IMR-90 (cell line): ENCODE results near the gene NOD1. TPM values are rescaled to one million over a fixed set of nuclear protein-coding genes. Genes with fewer than 3 reads are reported as not detected.

Experiments used
- ATAC-seq: fragments of 200-7000 bp; cut with Tn5 transposase; 2 replicates; pipeline ENCODE4 v1.9.1; 2020; ENCODE audit warnings: low read depth, mild to moderate bottlenecking, moderate library complexity
- BruUV-seq: library from RNA; stranded (reverse); fragments of 400-500 nt; replicated peaks from 2 replicates; lab custom pipeline; 2021; lab: Mats Ljungman, UMichigan
- CTCF ChIA-PET: fragments of 300-600 bp; formaldehyde crosslinking; extraction: SDS; loops from one replicate; lab custom pipeline; 2021; ENCODE audit warnings: antibody characterized with exemption; lab: Yijun Ruan, JAX
- POLR2A ChIA-PET: fragments of 300-600 bp; sonication (Branson Sonifier 250); formaldehyde crosslinking; loops from one replicate; lab custom pipeline; 2022; ENCODE audit warnings: antibody characterized with exemption; ENCODE audit not compliant: unreplicated experiment; lab: Charles Lee
- DNase-seq: peaks from one replicate; pipeline ENCODE4 v3.0.0; 2013
- H2AFZ ChIP-seq: replicated peaks from 2 replicates; pipeline ENCODE3; 2013; ENCODE audit warnings: low read length, mild to moderate bottlenecking; ENCODE audit not compliant: poor library complexity
- H2AK5ac ChIP-seq: 2 replicates; pipeline ENCODE4 v1.6.1; 2013; ENCODE audit warnings: low read depth, low read length, inconsistent platforms
- H2AK9ac ChIP-seq: replicated peaks from 2 replicates; pipeline ENCODE3; 2013; ENCODE audit warnings: mild to moderate bottlenecking, low read depth, low read length, moderate library complexity; ENCODE audit not compliant: poor library complexity
- H2BK120ac ChIP-seq: 2 replicates; pipeline ENCODE4 v1.6.1; 2013; ENCODE audit warnings: low read depth, low read length, inconsistent platforms
- H2BK15ac ChIP-seq: 3 replicates; pipeline ENCODE4 v1.6.1; 2013; ENCODE audit warnings: low read depth, low read length, inconsistent platforms
- H2BK20ac ChIP-seq: 2 replicates; pipeline ENCODE4 v1.6.1; 2013; ENCODE audit warnings: low read depth, mild to moderate bottlenecking, inconsistent platforms, low read length, moderate library complexity
- H2BK5ac ChIP-seq: 2 replicates; pipeline ENCODE4 v1.6.1; 2013; ENCODE audit warnings: mild to moderate bottlenecking, low read depth, low read length, inconsistent platforms; ENCODE audit not compliant: poor library complexity, severe bottlenecking
- H3K14ac ChIP-seq: replicated peaks from 2 replicates; pipeline ENCODE4 v1.6.1; 2013; ENCODE audit warnings: low read depth, low read length, inconsistent platforms
- H3K18ac ChIP-seq: 2 replicates; pipeline ENCODE4 v1.6.1; 2013; ENCODE audit warnings: low read depth, low read length, control low read depth
- H3K23ac ChIP-seq: 2 replicates; pipeline ENCODE4 v1.6.1; 2013; ENCODE audit warnings: low read depth, low read length, inconsistent platforms
- H3K27ac ChIP-seq: 2 replicates; pipeline ENCODE4 v1.5.1; 2013; ENCODE audit warnings: mild to moderate bottlenecking, control low read depth, low read length; ENCODE audit not compliant: insufficient read depth
- H3K27me3 ChIP-seq: 2 replicates; pipeline ENCODE4 v1.6.1; 2013; ENCODE audit warnings: low read length; ENCODE audit not compliant: control insufficient read depth, insufficient read depth
- H3K36me3 ChIP-seq: 2 replicates; pipeline ENCODE4 v1.6.1; 2013; ENCODE audit warnings: low read length, mixed read lengths; ENCODE audit not compliant: control insufficient read depth, insufficient read depth
- H3K4ac ChIP-seq: 2 replicates; pipeline ENCODE4 v1.6.1; 2013; ENCODE audit warnings: low read depth, low read length, inconsistent platforms
- H3K4me1 ChIP-seq: 2 replicates; pipeline ENCODE4 v1.6.1; 2013; ENCODE audit warnings: low read length, mixed read lengths; ENCODE audit not compliant: control insufficient read depth, insufficient read depth
- H3K4me2 ChIP-seq: 2 replicates; pipeline ENCODE4 v1.6.1; 2013; ENCODE audit warnings: low read depth, mild to moderate bottlenecking, control low read depth, low read length, moderate library complexity
- H3K4me3 ChIP-seq: 2 replicates; pipeline ENCODE4 v1.5.1; 2013; ENCODE audit warnings: low read depth, mild to moderate bottlenecking, control low read depth, low read length, moderate library complexity; ENCODE audit not compliant: insufficient read depth
- H3K56ac ChIP-seq: 2 replicates; pipeline ENCODE4 v1.6.1; 2013; ENCODE audit warnings: low read length, inconsistent platforms; ENCODE audit not compliant: insufficient read depth; ENCODE audit errors: extremely low read depth
- H3K79me1 ChIP-seq, 2 experiments: 2 replicates each; pipeline ENCODE4 v1.6.1; 2013; ENCODE audit warnings: low read length in 2 of 2, inconsistent platforms in 1 of 2, low read depth in 1 of 2
- H3K9ac ChIP-seq: 2 replicates; pipeline ENCODE4 v1.6.1; 2013; ENCODE audit warnings: low read depth, low read length, control low read depth
- H3K9me1 ChIP-seq: 2 replicates; pipeline ENCODE4 v1.6.1; 2013; ENCODE audit warnings: low read length, inconsistent platforms; ENCODE audit not compliant: insufficient read depth
- H3K9me3 ChIP-seq: 2 replicates; pipeline ENCODE4 v1.6.1; 2013; ENCODE audit warnings: low read length; ENCODE audit not compliant: control insufficient read depth, insufficient read depth
- H4K20me1 ChIP-seq: 2 replicates; pipeline ENCODE4 v1.6.1; 2013; ENCODE audit warnings: low read length, inconsistent platforms; ENCODE audit not compliant: insufficient read depth
- H4K5ac ChIP-seq: 2 replicates; pipeline ENCODE4 v1.6.1; 2013; ENCODE audit warnings: mild to moderate bottlenecking, low read depth, low read length, control low read depth
- H4K8ac ChIP-seq, 2 experiments: 2 replicates each; pipeline ENCODE4 v1.6.1; 2013; ENCODE audit warnings: low read depth in 2 of 2, low read length in 2 of 2, control low read depth in 1 of 2, inconsistent platforms in 1 of 2
- H4K91ac ChIP-seq: 2 replicates; pipeline ENCODE4 v1.6.1; 2013; ENCODE audit warnings: low read depth, low read length, inconsistent platforms; ENCODE audit not compliant: insufficient read depth
- CHD1 ChIP-seq: IDR thresholded peaks from 2 replicates; pipeline ENCODE4 v1.6.1; 2012; ENCODE audit warnings: low read depth, low read length, improper control_type of control experiment
- ELK1 ChIP-seq: fragments of 150-350 bp; IDR thresholded peaks from 2 replicates; pipeline ENCODE4 v1.6.1; 2016; ENCODE audit warnings: low read depth, mild to moderate bottlenecking, low read length, moderate library complexity, borderline replicate concordance
- MXI1 ChIP-seq: IDR thresholded peaks from 2 replicates; pipeline ENCODE4 v1.6.1; 2012; ENCODE audit warnings: low read depth, mild to moderate bottlenecking, low read length, moderate library complexity, borderline replicate concordance
- RCOR1 ChIP-seq: IDR thresholded peaks from 2 replicates; pipeline ENCODE4 v1.6.1; 2012; ENCODE audit warnings: mild to moderate bottlenecking, low read length, improper control_type of control experiment; ENCODE audit not compliant: insufficient replicate concordance
- WGBS, 2 experiments: methylation state at CpG; one replicate each; pipeline versions ENCODE4 v1.1.5 to v1.1.7; 2013; ENCODE audit warnings: missing lambda C conversion rate in 2 of 2; ENCODE audit not compliant: insufficient read length in 1 of 2; ENCODE audit errors: extremely low coverage in 2 of 2; 5-methylcytosine and 5-hydroxymethylcytosine counted together
- dilution Hi-C: fragments of 300-500 bp; cut with HindIII; formaldehyde crosslinking; loops from one replicate; pipeline ENCODE4 v1.14.3; 2018; ENCODE audit warnings: low sequenced_read_pairs; ENCODE audit not compliant: unreplicated experiment
- in situ Hi-C: fragments of 300-500 bp; cut with MboI; formaldehyde crosslinking; loops from 3 replicates; pipeline ENCODE4 v1.14.3; 2019; ENCODE audit warnings: low sequenced_read_pairs, inconsistent platforms, mixed read lengths
- intact Hi-C: fragments of 100-400 bp; cut with micrococcal nuclease; formaldehyde crosslinking; loops from 2 replicates; pipeline ENCODE4 v1.10.0; 2022
- polyA plus RNA-seq, 3 experiments: library from polyadenylated mRNA; depleted of rRNA; stranded (reverse); fragments of >200 nt; gene quantifications; 2 replicates each; pipeline ENCODE4 v1.2.3, GENCODE V29; 2012; ENCODE audit warnings: low replicate concordance in 1 of 3
- total RNA-seq: library from RNA; depleted of rRNA; stranded (reverse); fragments of >200 nt; gene quantifications from 2 replicates; pipeline ENCODE4 v1.2.3, GENCODE V29; 2012

The NOD1 gene
- total and polyA plus RNA-seq, 2 of the 4 experiments (the other 2 are of a cell fraction), result 1.8 to 3.0 TPM

- Histone ChIP-seq H2BK15ac (no peak overlapping the region), H2AK5ac (no peak overlapping the region), H3K23ac (no peak overlapping the region), H2BK5ac (no peak overlapping the region), H3K56ac (no peak overlapping the region), H4K8ac (no peak overlapping the region), H3K9me3 (no peaks in the 10 kb centered on the region), H3K79me1 (no peaks in the 10 kb centered on the region), H2BK120ac (no peak overlapping the region), H3K14ac (no peak overlapping the region), H3K9ac (no peak overlapping the region), H4K20me1 (no peaks in the 10 kb centered on the region), H2BK20ac (no peak overlapping the region), H2AFZ (no peak overlapping the region), H3K27me3 (no peaks in the 10 kb centered on the region), H3K27ac (no peak overlapping the region), H3K4me1 (no peaks in the 10 kb centered on the region), H2AK9ac (no peak overlapping the region), H3K18ac (no peak overlapping the region), H3K36me3 (no peaks in the 10 kb centered on the region), H4K91ac (no peak overlapping the region), H3K4me2 (no peak overlapping the region), H4K5ac (no peak overlapping the region), H3K9me1 (no peaks in the 10 kb centered on the region), H3K4me3 (no peak overlapping the region), H3K4ac (no peak overlapping the region)
- in situ Hi-C loops, result no loop called here
- no TSS peak for BruUV-seq
- DNase-seq (no peak), ATAC-seq (no peak)
- no peak for TF ChIP-seq RCOR1
- no peak for TF ChIP-seq MXI1
- no peak for TF ChIP-seq ELK1
- TF ChIP-seq CHD1, result no peak
- dilution Hi-C loops, result no loop called here
- intact Hi-C loops, result no loop called here
- CTCF ChIA-PET, result no interaction called here
- 80% methylated on average over 1 of the region's 8 CpGs; no CpG with 5 or more reads in 1 of the 2 experiments for WGBS, 2 experiments
- POLR2A ChIA-PET, result interaction anchor here (0.6 kb wide), 1 partner anchor 68 kb away, joined by 3 read pairs; no protein-coding TSS in a partner anchor
Measured at GRCh38 chr7:30390736-30391636, 87.6 kb downstream of the NOD1 start.
